Loucy (cell line): ENCODE measurements around the gene P2RX7.

Experiments used
- H2AFZ ChIP-seq: fragments of 200-600 bp; sonication (generic); 2 replicates; pipeline ENCODE4 v1.6.0; 2016; ENCODE audit warnings: antibody characterized with exemption, mild to moderate bottlenecking, low read length, moderate library complexity
- H3F3A ChIP-seq: fragments of 200-600 bp; 2 replicates; pipeline ENCODE4 v1.6.0; 2016; ENCODE audit warnings: antibody characterized with exemption, low read depth, mild to moderate bottlenecking
- H3K27me3 ChIP-seq: fragments of 200-600 bp; sonication (generic); 2 replicates; pipeline ENCODE4 v1.6.1; 2014; ENCODE audit warnings: low read length, mild to moderate bottlenecking; ENCODE audit not compliant: insufficient read depth, poor library complexity, severe bottlenecking
- H3K36me3 ChIP-seq: fragments of 200-600 bp; sonication (generic); 2 replicates; pipeline ENCODE4 v1.6.1; 2016; ENCODE audit warnings: low read length; ENCODE audit not compliant: insufficient read depth
- H3K4me1 ChIP-seq: fragments of 200-600 bp; sonication (generic); 2 replicates; pipeline ENCODE4 v1.5.1; 2014; ENCODE audit warnings: low read length, mild to moderate bottlenecking; ENCODE audit not compliant: insufficient read depth, poor library complexity, severe bottlenecking
- H3K4me2 ChIP-seq: fragments of 200-600 bp; sonication (generic); 2 replicates; pipeline ENCODE4 v1.6.0; 2014; ENCODE audit warnings: antibody characterized with exemption, low read length, low read depth, mild to moderate bottlenecking; ENCODE audit not compliant: poor library complexity, severe bottlenecking
- H3K4me3 ChIP-seq: fragments of 200-600 bp; sonication (generic); 2 replicates; pipeline ENCODE4 v1.5.1; 2014; ENCODE audit warnings: low read length, mild to moderate bottlenecking, mixed read lengths; ENCODE audit not compliant: poor library complexity, severe bottlenecking
- H3K79me2 ChIP-seq: fragments of 200-600 bp; sonication (generic); 2 replicates; pipeline ENCODE4 v1.6.1; 2014; ENCODE audit warnings: low read length; ENCODE audit not compliant: insufficient read depth
- H3K9ac ChIP-seq: fragments of 200-600 bp; sonication (generic); 2 replicates; pipeline ENCODE4 v1.6.0; 2014; ENCODE audit warnings: mild to moderate bottlenecking, low read depth, low read length, moderate library complexity; ENCODE audit not compliant: poor library complexity, severe bottlenecking
- H3K9me2 ChIP-seq: fragments of 200-600 bp; sonication (generic); replicated peaks from 2 replicates; pipeline ENCODE4 v1.6.1; 2016; ENCODE audit warnings: low read depth, low read length, mixed read lengths
- H3K9me3 ChIP-seq: fragments of 200-600 bp; sonication (generic); 2 replicates; pipeline ENCODE4 v1.6.1; 2014; ENCODE audit warnings: mild to moderate bottlenecking, antibody characterized with exemption, low read length, low read depth; ENCODE audit not compliant: insufficient read depth
- H4K20me1 ChIP-seq: fragments of 200-600 bp; sonication (generic); 2 replicates; pipeline ENCODE4 v1.6.0; 2014; ENCODE audit warnings: antibody characterized with exemption, low read length, mild to moderate bottlenecking; ENCODE audit not compliant: insufficient read depth, poor library complexity, severe bottlenecking
- EZH2phosphoT487 ChIP-seq: fragments of 200-600 bp; IDR thresholded peaks from 2 replicates; pipeline ENCODE4 v1.6.1; 2018; ENCODE audit warnings: antibody characterized with exemption, mild to moderate bottlenecking, moderate library complexity, borderline replicate concordance
- TF ChIP-seq, protein P1 (sequence below): fragments of 200-600 bp; sonication (generic); conservative IDR thresholded peaks from 2 replicates; pipeline ENCODE4 v1.5.1; 2014; ENCODE audit warnings: mild to moderate bottlenecking, antibody characterized with exemption, low read length

P2RX7 gene

DNA sequence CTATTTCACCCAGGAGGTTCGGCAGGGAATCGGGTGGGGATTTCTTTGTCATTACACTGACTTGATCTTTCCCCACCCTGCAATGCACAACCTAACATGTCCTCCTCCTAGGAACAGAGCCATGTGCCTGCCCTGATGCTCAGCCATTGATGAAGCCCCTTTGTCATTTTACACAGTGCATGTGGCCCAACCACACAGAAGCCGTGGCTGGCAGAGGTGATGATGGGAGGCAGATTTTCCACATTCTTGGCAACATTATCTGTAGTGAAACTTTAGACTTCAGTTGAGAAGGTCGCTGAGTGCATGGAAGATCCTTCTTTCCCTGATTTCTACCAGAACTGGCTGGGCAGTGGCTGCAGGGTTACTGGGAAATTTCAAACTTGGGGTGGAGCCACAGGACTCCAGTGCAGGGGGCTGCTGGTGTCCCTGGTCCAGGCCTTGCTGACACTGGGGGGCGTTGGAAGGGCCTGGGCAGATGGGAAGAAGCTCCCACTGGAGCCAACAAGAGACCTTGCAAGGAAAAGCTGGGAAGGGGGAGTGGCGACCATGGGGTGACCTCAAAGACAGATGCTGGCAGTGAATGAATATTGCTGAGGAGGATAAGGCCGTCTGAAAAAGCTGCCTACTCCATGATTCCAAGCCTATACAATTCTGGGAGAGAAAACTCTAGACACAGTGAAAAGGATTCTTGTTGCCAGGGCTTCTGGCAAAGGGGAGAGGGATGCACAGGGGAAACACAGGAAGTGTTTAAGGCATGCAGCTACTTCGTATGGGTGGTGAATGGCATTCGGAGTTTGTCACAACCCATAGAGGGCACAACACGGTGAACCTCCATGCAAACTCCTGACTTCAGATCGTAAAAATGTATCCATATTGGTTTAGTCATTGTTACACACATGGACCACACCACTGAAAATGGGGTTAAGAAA, 41.8 kb upstream of the P2RX7 start:
- H3K4me1 ChIP-seq: peaks cover 63% of the 10 kb centered on the region
- H3K4me2 ChIP-seq: no peak overlapping the region
- H3K9ac ChIP-seq: no peak overlapping the region
- no peaks in the 10 kb centered on the region for H3K79me2 ChIP-seq
- H3K9me3 ChIP-seq: no peaks in the 10 kb centered on the region
- no peaks in the 10 kb centered on the region for H3K27me3 ChIP-seq
- no peak overlapping the region for H2AFZ ChIP-seq
- H3K4me3 ChIP-seq: no peak overlapping the region
- peaks cover 7% of the 10 kb centered on the region; the same call in 1 of the 2 replicates for H3F3A ChIP-seq
- H3K9me2 ChIP-seq: no peaks in the 10 kb centered on the region
- no peaks in the 10 kb centered on the region for H3K36me3 ChIP-seq
- no peak for TF ChIP-seq EZH2phosphoT487
- TF ChIP-seq, protein P1, sequence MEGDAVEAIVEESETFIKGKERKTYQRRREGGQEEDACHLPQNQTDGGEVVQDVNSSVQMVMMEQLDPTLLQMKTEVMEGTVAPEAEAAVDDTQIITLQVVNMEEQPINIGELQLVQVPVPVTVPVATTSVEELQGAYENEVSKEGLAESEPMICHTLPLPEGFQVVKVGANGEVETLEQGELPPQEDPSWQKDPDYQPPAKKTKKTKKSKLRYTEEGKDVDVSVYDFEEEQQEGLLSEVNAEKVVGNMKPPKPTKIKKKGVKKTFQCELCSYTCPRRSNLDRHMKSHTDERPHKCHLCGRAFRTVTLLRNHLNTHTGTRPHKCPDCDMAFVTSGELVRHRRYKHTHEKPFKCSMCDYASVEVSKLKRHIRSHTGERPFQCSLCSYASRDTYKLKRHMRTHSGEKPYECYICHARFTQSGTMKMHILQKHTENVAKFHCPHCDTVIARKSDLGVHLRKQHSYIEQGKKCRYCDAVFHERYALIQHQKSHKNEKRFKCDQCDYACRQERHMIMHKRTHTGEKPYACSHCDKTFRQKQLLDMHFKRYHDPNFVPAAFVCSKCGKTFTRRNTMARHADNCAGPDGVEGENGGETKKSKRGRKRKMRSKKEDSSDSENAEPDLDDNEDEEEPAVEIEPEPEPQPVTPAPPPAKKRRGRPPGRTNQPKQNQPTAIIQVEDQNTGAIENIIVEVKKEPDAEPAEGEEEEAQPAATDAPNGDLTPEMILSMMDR: 0 out of 2 replicates have a peak, but pooled peaks have one; percentile 12
- no peaks in the 10 kb centered on the region for H4K20me1 ChIP-seq

DNA sequence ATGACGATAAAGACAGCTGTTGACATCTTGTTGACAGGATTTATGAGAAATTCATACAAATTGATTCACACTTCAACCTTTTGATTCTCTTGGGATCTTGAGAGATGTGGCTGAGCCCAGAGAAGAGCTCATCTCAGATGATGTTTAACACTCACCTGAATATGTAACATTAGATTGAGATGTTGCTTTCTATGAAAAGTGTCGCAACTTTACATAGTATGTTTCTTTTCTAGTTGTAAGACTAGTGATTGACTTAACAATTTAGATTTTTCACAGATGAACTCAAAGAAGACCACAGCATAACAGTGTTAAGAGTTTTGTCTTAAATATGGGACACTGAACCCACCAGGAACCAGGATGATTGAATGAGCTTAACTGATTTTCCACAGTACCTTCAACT, 40.6 kb upstream of the P2RX7 start:
- Histone ChIP-seq H3K4me2 (peak overlapping the region; percentile 88), H2AFZ (no peak overlapping the region), H3F3A (peaks cover 7% of the 10 kb centered on the region; the same call in 1 of the 2 replicates), H4K20me1 (no peaks in the 10 kb centered on the region), H3K36me3 (no peaks in the 10 kb centered on the region), H3K9ac (peak overlapping the region; percentile 65), H3K27me3 (no peaks in the 10 kb centered on the region), H3K9me3 (no peaks in the 10 kb centered on the region), H3K4me1 (peaks cover 63% of the 10 kb centered on the region), H3K79me2 (no peaks in the 10 kb centered on the region), H3K4me3 (peak overlapping the region; percentile 51), H3K9me2 (no peaks in the 10 kb centered on the region)
- TF ChIP-seq, protein P1: no peak
- TF ChIP-seq EZH2phosphoT487: no peak

DNA sequence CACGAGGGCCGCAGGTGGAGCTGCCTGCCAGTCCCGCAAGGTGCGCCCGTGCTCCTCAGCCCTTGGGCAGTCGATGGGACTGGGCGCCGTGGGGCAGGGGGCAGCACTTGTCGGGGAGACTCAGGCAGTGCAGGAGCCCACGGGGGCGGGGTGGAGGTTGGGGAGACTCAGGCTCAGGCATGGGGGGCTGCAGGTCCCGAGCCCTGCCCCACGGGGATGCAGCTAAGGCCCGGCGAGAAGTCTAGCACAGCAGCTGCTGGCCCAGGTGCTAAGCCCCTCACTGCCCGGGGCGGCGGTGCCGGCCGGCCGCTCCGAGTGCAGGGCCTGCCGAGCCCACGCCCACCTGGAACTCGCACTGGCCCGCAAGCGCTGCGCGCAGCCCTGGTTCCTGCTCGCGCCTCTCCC, 39.2 kb upstream of the P2RX7 start:
- H3K9me2 ChIP-seq: no peaks in the 10 kb centered on the region
- H3K4me3 ChIP-seq: peak overlapping the region; percentile 47
- H2AFZ ChIP-seq: no peak overlapping the region
- H3K9me3 ChIP-seq: no peaks in the 10 kb centered on the region
- no peak overlapping the region for H3K9ac ChIP-seq
- H3K27me3 ChIP-seq: no peaks in the 10 kb centered on the region
- H3K4me2 ChIP-seq: peak overlapping the region; percentile 45
- TF ChIP-seq, protein P1: no peak
- no peak for TF ChIP-seq EZH2phosphoT487
- no peaks in the 10 kb centered on the region for H3K36me3 ChIP-seq
- H3K79me2 ChIP-seq: no peaks in the 10 kb centered on the region
- H3F3A ChIP-seq: peaks cover 7% of the 10 kb centered on the region; the same call in 1 of the 2 replicates
- peaks cover 52% of the 10 kb centered on the region for H3K4me1 ChIP-seq
- H4K20me1 ChIP-seq: no peaks in the 10 kb centered on the region
